ENCODE data around the gene TBC1D20.

DNA sequence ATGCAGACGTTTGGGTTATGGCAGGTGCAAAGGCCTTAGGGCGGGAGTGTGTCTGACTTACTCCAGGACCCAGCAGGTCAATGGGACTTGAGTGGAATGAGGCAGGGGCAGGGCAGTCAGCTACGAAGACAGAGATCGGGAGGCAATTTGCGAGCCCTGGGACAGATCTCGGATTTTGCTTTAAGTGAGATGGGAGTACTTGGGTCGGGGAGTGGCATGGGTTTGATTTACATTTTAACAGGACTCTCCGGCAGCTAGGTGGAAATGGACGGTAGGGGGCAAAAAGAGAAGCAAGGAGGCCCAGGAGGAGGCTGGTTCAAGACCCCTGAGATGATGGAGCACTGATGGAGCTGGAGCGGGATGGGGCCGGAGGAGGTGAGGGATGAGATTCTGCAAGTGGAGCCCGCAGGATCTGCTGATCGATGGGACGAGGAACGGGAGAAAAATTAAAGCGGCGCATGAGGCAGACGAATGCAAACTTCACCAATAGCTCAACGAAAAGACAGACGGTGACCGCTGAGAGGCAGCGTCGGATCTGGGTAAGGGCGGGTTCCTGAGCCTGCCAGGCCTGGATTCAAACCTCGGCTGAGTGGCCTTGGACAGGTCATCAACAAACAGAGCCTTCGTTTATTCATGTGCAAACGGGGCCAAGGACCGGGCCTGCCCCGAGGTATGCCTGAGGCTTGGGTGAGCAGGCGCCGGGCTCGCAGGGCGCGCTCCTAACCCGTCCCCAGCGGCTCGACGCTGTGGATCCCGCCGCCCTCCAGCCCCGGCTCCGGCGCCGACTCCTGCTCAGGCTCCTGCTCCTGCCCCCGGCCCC is 55.0 kb downstream of the TBC1D20 start:
- TF ChIP-seq YY1 (IDR thresholded peaks at IDR 0.05; ENCODE audit: extremely low read depth, insufficient replicate concordance, low read depth, low read length): no peak
- TF ChIP-seq, protein P1, sequence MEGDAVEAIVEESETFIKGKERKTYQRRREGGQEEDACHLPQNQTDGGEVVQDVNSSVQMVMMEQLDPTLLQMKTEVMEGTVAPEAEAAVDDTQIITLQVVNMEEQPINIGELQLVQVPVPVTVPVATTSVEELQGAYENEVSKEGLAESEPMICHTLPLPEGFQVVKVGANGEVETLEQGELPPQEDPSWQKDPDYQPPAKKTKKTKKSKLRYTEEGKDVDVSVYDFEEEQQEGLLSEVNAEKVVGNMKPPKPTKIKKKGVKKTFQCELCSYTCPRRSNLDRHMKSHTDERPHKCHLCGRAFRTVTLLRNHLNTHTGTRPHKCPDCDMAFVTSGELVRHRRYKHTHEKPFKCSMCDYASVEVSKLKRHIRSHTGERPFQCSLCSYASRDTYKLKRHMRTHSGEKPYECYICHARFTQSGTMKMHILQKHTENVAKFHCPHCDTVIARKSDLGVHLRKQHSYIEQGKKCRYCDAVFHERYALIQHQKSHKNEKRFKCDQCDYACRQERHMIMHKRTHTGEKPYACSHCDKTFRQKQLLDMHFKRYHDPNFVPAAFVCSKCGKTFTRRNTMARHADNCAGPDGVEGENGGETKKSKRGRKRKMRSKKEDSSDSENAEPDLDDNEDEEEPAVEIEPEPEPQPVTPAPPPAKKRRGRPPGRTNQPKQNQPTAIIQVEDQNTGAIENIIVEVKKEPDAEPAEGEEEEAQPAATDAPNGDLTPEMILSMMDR (IDR thresholded peaks at IDR 0.05 in 2 of 3, conservative IDR thresholded peaks at IDR 0.05 in 1 of 3; ENCODE audit: borderline replicate concordance in 1 of 3, insufficient read depth in 1 of 3, low read depth in 2 of 3, low read length in 2 of 3): peak in 2 of 3 experiments; percentile 36 to 51; a peak in 3 of 6 replicates
- TF ChIP-seq FOSL1 (IDR thresholded peaks at IDR 0.05; ENCODE audit: low read depth): no peak
- no peak for TF ChIP-seq EZH2phosphoT487 (IDR thresholded peaks at IDR 0.05; ENCODE audit: borderline replicate concordance)
- TF ChIP-seq POLR2AphosphoS5 (IDR thresholded peaks at IDR 0.05; ENCODE audit: low read depth, low read length): peak; percentile 96
- TF ChIP-seq POLR2A (IDR thresholded peaks at IDR 0.05; ENCODE audit: borderline replicate concordance, extremely low read depth, insufficient read depth, insufficient read length): peak; percentile 76
- no peak for TF ChIP-seq RAD21 (IDR thresholded peaks at IDR 0.05; ENCODE audit: low read depth)
- TF ChIP-seq JUND (IDR thresholded peaks at IDR 0.05): no peak
- TF ChIP-seq, protein P2, sequence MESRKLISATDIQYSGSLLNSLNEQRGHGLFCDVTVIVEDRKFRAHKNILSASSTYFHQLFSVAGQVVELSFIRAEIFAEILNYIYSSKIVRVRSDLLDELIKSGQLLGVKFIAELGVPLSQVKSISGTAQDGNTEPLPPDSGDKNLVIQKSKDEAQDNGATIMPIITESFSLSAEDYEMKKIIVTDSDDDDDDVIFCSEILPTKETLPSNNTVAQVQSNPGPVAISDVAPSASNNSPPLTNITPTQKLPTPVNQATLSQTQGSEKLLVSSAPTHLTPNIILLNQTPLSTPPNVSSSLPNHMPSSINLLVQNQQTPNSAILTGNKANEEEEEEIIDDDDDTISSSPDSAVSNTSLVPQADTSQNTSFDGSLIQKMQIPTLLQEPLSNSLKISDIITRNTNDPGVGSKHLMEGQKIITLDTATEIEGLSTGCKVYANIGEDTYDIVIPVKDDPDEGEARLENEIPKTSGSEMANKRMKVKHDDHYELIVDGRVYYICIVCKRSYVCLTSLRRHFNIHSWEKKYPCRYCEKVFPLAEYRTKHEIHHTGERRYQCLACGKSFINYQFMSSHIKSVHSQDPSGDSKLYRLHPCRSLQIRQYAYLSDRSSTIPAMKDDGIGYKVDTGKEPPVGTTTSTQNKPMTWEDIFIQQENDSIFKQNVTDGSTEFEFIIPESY (IDR thresholded peaks at IDR 0.05; ENCODE audit: extremely low read depth, insufficient replicate concordance, low read length): no peak
- no peak for TF ChIP-seq ELF1 (IDR thresholded peaks at IDR 0.05; ENCODE audit: borderline replicate concordance, low read depth)
- TF ChIP-seq, protein P3, sequence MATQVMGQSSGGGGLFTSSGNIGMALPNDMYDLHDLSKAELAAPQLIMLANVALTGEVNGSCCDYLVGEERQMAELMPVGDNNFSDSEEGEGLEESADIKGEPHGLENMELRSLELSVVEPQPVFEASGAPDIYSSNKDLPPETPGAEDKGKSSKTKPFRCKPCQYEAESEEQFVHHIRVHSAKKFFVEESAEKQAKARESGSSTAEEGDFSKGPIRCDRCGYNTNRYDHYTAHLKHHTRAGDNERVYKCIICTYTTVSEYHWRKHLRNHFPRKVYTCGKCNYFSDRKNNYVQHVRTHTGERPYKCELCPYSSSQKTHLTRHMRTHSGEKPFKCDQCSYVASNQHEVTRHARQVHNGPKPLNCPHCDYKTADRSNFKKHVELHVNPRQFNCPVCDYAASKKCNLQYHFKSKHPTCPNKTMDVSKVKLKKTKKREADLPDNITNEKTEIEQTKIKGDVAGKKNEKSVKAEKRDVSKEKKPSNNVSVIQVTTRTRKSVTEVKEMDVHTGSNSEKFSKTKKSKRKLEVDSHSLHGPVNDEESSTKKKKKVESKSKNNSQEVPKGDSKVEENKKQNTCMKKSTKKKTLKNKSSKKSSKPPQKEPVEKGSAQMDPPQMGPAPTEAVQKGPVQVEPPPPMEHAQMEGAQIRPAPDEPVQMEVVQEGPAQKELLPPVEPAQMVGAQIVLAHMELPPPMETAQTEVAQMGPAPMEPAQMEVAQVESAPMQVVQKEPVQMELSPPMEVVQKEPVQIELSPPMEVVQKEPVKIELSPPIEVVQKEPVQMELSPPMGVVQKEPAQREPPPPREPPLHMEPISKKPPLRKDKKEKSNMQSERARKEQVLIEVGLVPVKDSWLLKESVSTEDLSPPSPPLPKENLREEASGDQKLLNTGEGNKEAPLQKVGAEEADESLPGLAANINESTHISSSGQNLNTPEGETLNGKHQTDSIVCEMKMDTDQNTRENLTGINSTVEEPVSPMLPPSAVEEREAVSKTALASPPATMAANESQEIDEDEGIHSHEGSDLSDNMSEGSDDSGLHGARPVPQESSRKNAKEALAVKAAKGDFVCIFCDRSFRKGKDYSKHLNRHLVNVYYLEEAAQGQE (IDR thresholded peaks at IDR 0.05; ENCODE audit: low read depth): no peak
- TF ChIP-seq SRF (IDR thresholded peaks at IDR 0.05; ENCODE audit: low read depth): no peak
- TF ChIP-seq EZH2 (IDR thresholded peaks at IDR 0.05): no peak
